HG02763 (cell line): ENCODE measurements around the gene VPS8.
"Not testable (repeated sequence)": the region's sequence is repeated elsewhere in the genome, so short reads cannot be mapped to it uniquely, and the experiment has no call there.

Source experiments
- ATAC-seq: cut with Tn5 transposase; IDR thresholded peaks from one replicate; pipeline ENCODE4 v1.9.1; 2021; ENCODE audit warnings: mild to moderate bottlenecking, moderate library complexity; ENCODE audit not compliant: unreplicated experiment

The VPS8 gene

DNA sequence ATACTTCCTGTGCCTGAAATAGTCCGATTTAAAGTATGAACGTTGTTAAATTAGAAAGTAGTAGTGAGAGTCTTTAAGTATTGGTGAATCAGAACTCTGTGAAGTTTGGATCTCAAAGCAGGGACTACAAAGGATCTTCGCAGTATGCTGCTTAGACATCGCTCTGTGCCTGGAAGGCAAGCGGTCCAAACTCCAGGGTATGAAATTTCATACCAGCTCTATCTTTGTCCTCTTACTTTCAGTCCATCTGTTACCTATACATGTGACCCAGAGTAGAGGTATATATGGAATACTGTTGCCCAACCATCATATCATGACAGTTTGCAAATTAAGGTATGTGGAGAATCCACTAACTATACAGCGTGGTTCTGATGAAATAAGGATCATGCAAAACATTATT, 34.5 kb downstream of the VPS8 start:
- no peak for ATAC-seq

GRCh38 chr3:184848934-184849333, 37.0 kb downstream of the VPS8 start:
- no peak for ATAC-seq

DNA sequence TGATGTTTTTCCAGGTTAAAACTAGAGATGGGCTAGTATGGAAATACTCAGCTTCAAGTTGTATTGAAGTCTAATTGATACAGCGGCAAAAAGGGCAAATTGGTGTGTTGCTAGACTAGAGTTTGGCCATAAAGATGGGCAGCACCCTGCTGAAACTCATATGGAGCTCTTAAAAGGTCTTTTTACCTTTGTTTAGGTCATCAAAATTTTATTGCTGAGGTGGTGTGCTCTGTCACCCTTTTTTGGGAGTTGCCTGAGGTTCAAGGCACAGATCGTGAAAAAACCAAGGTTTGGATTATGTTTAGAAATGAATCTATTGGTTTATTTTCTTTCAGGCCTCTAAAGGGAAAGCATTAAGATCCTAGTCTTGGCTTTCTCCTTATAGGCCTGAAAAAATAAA, 38.2 kb downstream of the VPS8 start:
- no peak for ATAC-seq

DNA sequence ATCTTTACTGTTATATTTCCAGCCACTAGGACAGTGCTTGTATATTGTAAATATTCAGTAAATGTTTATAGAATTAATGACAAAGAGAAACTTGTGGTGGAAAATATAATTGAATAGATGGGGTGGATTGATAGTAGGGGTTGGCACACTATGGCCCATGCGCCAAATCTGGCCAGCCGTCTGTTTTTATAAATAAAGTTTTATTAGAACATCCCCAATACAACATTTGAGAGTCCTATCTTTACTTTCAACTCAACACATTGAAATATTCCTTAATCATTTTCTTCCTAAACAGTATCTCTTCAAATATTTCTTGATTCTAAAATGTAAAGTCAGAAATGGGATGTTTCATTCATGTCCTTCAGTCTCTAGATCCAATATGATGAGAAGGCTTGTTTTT, 45.1 kb downstream of the VPS8 start:
- ATAC-seq, result no peak

DNA sequence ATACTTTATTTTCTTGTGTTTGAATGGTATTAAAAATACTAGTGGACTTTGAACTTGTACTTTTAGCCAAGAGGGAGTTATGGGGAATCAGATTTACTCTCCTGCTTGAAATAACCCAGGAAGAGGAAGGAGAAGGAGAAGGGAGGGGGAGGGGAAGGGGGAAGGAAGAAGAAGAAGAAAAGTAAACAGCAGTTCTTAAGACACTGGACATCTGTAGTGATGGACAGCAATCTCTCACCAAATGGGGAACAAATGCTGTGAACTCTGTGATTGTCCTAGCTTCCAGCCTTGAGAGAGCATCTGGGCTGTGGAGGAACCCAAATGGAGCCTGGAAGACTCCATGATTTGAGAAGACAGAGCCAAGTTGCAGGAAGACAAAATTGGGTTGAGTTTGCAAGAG, 52.0 kb downstream of the VPS8 start:
- no peak for ATAC-seq

DNA sequence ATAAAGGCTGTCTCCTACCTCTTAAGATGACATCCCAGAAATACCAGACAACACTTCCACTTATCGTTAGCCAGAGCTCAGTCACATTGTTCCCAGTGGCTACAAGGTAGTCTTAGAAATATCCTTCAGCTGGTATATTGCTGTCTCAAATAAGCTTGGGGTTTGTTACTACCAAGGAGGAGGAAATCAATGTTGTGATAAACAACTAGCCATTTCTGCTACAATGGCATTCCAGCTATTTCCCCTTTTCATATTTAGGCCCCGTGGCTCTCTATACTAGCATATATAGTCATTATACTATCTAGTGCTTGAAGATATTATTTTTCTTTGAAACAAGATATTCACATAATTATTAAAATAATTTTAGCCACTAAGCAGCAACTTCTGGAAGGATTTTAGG, 56.5 kb downstream of the VPS8 start:
- ATAC-seq, result no peak

DNA sequence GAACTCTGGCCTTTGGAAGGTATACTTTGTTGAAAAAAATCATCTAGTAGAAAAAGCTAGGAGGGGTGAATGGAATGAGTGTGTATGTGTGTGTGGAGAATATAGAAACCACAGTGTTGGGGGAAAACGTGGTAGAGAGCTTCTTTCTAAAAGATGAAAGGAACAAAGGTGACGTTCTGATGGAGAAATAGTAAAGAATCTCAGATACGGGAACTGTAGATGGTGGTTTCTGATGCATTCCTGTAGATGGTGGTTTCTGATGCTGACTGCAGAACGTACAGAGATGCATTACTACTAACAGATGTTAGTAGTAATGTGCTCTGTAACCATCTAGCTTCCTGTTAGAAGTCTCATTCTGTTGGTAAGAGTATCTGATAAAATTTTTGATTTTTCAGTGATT, 60.2 kb downstream of the VPS8 start:
- ATAC-seq, result no peak

GRCh38 chr3:184873141-184873540, 61.2 kb downstream of the VPS8 start:
- ATAC-seq, result no peak

DNA sequence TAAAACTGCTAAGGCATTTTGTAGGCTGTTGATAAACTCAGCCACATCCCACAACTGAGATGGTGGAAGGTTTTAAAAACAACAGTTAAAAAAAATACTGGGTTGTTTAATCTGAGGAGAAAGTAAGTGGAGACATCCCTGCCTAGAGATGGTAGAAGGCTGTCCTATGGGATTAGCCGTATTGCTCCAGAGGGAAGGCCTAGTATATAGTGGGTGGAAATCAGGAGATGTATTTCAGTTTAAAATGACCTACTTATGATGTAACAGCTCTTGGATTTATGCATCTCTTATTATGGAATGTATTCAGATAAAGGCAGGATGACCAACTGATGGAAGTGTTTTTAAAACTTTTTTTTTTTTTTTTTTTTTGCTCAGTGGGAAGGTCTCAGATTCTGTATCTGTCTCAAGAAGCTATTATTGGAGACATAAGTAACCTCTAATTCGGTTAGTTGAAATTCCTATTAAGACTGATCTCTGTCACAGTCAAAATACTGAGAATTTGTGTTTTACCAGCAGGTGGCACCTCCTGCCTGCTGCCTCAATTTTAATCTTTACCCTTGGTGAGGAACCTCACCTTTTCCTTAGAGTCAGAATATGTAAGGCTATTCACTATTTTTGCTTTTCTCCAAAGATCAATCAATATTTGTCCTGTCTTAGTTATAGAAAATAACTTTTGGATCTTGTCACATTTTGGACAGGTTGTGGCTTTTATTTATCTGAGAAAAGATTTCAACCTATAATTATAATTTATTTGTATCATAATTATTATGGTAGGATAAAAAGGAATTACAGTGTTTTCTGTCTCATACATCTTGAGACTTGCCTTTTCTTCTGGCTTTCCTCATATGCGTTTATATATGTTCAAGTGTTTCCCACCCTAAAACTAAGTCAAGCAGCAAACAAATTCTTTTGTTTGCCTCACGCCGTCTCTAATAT, 63.0 kb downstream of the VPS8 start:
- no peak for ATAC-seq

DNA sequence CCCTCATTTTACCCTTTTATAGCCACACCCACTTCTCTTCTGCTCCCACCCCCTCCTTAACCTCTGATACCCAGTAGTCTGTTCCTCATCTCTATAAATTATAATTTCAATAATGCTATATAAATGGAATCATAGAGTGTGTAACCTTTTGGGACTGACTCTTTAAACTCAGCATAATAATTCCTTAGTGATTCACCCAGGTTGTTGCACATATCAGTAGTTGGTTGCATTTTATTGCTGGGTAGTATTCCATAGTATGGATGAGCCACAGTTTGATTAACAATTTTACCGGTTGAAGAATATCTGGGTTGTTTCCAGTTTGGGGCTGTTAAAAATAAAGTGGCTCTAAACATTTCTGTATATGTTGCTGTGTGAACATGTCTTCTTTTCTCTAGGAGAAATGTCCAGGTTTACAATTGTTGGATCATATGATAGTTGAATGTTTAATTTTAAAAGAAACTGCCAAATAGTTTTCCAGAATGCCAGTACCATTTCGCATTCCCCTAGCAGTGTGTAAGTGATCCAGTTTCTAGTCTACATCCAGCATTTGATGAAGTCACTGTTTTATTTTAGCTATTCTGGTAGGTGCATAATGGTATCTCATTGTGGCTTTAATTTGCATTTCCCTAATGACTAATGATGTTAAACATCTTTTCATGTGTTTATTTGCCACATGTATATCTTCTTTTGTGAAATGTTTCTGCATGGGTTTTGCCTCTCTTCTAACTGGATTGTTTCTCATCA, 68.5 kb downstream of the VPS8 start:
- ATAC-seq, result no peak

DNA sequence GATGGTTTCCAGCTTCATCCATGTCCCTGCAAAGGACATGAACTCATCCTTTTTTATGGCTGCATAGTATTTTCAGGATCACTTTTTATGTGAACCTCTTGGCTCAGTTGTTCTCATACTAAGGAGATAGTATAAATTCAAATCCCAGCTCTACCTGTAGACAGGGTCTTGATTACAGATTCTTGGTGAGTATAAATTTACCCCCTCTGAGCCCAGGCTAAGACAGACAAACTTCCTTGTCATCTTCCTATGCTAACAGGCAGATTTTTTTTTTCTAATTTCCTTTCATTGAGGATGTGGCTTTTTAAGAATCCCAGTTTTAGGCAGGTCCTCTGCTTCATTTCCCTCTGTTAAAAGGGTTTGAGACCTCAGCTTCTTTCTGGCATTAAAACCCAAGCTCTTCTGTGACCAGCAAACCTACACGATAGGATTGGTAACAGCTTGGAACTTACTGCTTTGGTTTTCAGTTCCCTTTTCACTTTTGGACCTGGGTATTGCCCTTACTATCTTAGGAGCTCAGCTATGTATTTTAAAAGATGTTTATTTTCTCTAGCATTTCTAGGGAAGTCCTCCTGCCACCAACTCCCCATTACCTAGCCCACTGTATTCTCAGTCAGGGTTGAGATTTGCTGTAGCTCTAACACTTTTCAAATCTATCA, 72.5 kb downstream of the VPS8 start:
- peak; percentile 91 for ATAC-seq

DNA sequence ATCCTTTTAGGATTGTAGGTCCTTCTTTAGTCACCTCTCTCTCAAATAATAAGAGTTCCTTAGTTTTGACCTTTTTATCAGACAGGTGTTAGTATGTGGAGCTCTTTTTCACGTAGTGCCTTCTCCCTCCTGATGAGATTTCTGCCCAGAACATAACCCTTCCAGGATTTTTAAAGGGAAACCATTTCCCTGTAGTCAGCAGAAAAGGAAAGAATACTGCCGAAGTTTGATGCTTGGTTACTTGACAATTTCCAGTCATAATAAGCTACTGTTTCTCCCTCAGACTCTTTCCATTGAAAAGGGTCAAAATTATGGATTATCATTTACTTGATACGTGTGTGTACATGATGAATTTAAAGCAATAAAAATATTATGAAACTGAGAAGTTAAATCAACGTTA, 73.1 kb downstream of the VPS8 start:
- ATAC-seq, result no peak

DNA sequence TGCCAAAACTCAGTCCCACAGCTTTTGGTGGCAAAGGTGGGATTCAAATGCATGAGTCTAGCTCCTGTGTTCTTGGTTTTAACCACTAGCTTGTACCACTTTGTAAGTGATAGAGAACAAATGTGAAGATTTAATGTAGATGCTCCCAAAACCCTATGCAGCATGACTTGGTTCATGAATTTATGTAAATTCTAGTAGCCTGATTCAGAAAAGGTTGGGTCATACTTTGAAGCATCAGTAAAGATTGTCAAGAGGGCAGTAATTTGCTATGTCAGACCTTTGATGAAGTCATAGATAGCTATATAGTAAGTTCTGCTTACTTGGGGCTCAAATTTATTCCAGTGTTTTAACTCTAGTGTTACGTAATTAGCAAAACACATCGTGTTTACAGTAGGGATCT, 75.6 kb downstream of the VPS8 start:
- no peak for ATAC-seq

DNA sequence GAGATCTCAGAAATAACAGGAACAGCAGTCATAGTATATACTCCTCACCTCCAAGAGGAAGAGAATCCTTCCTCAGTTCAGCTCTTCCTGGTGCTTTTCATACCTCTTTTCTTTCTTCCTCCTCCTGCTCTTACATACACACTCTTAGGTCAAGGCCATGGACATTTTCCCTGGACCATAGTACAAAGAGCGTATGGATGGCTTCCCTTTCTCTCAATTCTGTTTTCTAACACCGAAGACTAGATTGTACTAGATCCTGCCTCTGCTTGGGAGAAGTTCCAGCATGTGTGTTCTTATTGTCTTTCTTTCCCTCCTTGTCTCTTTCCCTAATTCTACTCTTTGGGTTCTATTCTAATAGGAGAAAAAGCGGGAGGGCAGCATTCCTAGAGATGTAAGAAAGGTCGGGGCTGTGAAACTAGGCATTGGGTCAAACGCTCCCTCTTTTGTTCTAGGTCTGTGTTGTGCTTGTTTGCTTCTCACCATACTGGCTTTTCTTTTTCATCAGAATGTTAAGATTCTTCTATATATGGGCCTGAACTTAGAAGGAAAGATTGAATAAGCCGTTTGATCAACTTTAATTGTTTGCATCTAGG, 77.4 kb downstream of the VPS8 start:
- no peak for ATAC-seq

- ATAC-seq, result no peak
Measured at GRCh38 chr3:184894051-184894450, 82.1 kb downstream of the VPS8 start.

GRCh38 chr3:184895350-184895749, 83.4 kb downstream of the VPS8 start:
- no peak for ATAC-seq

DNA sequence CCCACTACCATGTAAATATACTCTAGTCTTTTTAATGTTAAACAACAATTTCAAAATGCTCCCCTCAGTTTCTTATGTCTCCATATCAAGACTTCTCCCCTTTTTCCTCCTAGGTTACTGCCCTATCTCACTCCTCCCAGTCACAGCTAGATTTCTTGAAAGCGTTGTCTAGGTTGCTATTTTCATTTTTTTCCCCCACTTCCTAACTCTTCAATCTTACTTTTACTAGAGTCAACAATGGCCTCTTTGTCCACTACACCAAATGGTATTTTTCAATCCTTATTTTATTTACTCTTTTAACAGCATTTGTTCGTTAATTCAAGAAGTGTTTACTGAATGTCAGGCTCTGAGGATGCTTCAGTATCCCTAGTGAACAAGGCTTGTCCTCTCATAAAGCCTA, 84.4 kb downstream of the VPS8 start:
- ATAC-seq, result no peak

GRCh38 chr3:184899953-184900595, 88.1 kb downstream of the VPS8 start:
- no peak for ATAC-seq

DNA sequence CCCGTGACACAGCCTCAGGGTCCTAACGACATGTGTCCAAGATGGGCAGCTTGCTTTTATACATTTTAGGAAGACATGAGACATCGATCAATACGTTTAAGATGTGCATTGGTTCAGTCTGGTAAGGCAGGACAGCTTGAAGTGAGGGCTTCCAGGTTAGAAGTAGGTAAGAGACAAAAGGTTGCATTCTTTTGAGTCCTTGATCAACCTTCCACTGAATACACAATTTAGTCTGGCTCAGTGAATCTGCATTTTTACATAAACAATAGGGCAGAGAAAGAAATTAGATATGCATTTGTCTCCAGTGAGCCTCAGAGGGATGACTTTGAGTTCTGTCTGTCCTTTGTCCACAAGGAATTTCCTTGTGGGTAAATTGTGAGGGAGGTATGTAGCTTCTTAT, 95.1 kb downstream of the VPS8 start:
- ATAC-seq, result not testable (repeated sequence)

- no peak for ATAC-seq
Measured at GRCh38 chr3:184907681-184908649, 96.0 kb downstream of the VPS8 start.
